ENCODE results near the gene EXOC2. TPM values are rescaled to one million over a fixed set of nuclear protein-coding genes. Genes with fewer than 3 reads are reported as not detected.
"Not testable (repeated sequence)": the region's sequence is repeated elsewhere in the genome, so short reads cannot be mapped to it uniquely, and the experiment has no call there.

EXOC2 gene
- total RNA-seq, 4 donors from 2014 or later: 17.8 to 24.8 (median 21.4) TPM

DNA sequence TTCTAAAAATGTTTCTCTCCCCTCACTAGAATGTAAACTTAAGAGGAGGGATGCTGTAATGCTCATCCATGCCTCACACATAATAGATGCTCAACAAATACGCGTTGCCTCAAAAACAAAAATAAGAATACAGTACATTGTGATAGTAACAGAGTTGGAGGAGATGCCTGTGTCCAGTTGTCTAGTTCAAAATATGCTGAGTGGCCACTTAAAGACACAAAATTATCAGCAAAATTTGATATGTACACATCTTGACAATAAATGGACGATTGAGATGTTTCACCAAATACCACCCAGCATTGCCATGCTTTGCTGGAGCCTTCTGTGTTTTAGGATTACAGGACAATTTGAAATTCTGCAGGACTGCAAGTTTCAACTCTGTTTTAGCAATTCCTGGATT is 7.6 kb upstream of the EXOC2 start:
- Histone ChIP-seq H3K9me3 (no peaks in the 10 kb centered on the region), H3K4me1 (no peaks in the 10 kb centered on the region), H3K4me3 (no peak overlapping the region), H3K27ac (no peak overlapping the region), H3K36me3 (no peaks in the 10 kb centered on the region), H3K27me3 (peaks cover 0 to 38% (median 0%) of the 10 kb centered on the region in 4 donors)
- WGBS, 2 donors: 94% methylated on average over 3 of the region's 3 CpGs
- DNase-seq: no peak
- intact Hi-C loops (cut with DNase I): no loop called here
- TF ChIP-seq, protein P1, sequence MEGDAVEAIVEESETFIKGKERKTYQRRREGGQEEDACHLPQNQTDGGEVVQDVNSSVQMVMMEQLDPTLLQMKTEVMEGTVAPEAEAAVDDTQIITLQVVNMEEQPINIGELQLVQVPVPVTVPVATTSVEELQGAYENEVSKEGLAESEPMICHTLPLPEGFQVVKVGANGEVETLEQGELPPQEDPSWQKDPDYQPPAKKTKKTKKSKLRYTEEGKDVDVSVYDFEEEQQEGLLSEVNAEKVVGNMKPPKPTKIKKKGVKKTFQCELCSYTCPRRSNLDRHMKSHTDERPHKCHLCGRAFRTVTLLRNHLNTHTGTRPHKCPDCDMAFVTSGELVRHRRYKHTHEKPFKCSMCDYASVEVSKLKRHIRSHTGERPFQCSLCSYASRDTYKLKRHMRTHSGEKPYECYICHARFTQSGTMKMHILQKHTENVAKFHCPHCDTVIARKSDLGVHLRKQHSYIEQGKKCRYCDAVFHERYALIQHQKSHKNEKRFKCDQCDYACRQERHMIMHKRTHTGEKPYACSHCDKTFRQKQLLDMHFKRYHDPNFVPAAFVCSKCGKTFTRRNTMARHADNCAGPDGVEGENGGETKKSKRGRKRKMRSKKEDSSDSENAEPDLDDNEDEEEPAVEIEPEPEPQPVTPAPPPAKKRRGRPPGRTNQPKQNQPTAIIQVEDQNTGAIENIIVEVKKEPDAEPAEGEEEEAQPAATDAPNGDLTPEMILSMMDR (IDR thresholded peaks at IDR 0.05): no peak
- no peak for TF ChIP-seq POLR2A (IDR thresholded peaks at IDR 0.05)

DNA sequence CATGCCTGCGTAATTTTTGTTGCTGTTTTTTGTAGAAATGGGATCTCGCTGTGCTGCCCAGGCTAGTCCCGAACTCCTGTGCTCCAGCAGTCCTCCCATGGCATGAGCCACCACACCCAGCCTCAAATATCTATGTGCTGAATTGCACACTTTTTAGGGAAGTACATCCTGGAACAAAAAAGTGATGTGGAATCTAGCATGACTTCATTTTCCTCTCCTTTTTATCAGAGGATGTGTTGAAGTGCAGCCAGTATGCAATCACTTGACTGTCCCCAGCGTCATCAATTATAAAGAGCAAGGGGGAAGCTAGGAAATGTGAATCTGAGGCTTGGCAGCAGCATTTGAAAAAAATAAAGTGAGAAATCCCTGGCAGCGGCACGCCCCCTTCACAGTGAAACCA is 6.4 kb upstream of the EXOC2 start:
- Histone ChIP-seq H3K4me1 (no peaks in the 10 kb centered on the region), H3K4me3 (no peak overlapping the region), H3K27ac (no peak overlapping the region), H3K36me3 (no peaks in the 10 kb centered on the region), H3K27me3 (peaks cover 0 to 27% (median 0%) of the 10 kb centered on the region in 4 donors), H3K9me3 (no peaks in the 10 kb centered on the region)
- TF ChIP-seq, protein P1 (IDR thresholded peaks at IDR 0.05): no peak
- no peak for TF ChIP-seq POLR2A (IDR thresholded peaks at IDR 0.05)
- DNase-seq: no peak
- intact Hi-C loops (cut with DNase I): no loop called here
- WGBS, 2 donors: 51 to 56% methylated on average over 5 to 6 of the region's 6 CpGs

DNA sequence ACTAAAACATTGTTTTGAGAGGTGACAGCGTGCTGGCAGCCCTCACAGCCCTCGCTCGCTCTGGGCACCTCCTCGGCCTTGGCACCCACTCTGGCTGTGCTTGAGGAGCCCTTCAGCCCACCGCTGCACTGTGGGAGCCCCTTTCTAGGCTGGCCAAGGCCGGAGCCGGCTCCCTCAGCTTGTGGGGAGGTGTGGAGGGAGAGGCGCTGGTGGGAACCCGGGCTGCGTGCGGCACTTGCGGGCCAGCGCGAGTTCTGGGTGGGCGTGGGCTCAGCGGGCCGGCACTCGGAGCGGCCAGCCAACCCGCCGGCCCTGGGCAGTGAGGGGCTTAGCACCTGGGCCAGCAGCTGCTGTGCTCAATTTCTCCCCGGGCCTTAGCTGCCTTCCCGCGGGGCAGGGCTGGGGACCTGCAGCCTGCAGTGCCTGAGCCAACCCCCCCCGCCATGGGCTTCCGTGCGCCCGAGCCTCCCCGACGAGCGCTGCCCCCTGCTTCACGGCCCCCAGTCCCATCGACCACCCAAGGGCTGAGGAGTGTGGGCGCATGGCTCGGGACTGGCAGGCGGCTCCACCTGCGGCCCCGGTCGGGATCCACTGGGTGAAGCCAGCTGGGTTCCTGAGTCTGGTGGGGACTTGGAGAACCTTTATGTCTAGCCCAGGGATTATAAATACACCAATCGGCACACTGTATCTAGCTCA is 1.6 kb upstream of the EXOC2 start:
- H3K36me3 ChIP-seq; H3K4me3 ChIP-seq; intact Hi-C loops (cut with DNase I); H3K27ac ChIP-seq; H3K9me3 ChIP-seq; H3K27me3 ChIP-seq; DNase-seq: not testable (repeated sequence)
- WGBS, 2 donors: 91 to 95% methylated on average over 5 to 6 of the region's 40 CpGs
- H3K4me1 ChIP-seq: peaks cover 5 to 30% (median 10%) of the 10 kb centered on the region in 3 donors

DNA sequence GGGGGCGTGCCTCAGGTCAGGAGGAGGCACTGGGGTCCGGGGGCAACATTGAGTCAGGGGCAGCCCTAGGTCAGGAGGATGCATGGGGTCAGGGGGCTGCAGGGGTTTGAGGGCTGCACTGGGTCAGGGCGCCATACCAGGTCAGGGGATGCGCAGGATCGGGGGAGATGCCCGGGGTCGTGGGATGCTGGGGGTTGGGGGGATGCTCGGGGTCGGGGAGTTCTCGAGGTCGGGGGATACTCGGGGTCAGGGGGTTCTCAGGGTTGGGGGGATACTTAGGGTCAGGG is 727 bp upstream of the EXOC2 start:
- WGBS, 2 donors: 71 to 79% methylated on average over 10 to 11 of the region's 12 CpGs
- H3K9me3 ChIP-seq: no peaks in the 10 kb centered on the region
- TF ChIP-seq, protein P1 (IDR thresholded peaks at IDR 0.05): no peak
- no peak for TF ChIP-seq POLR2A (IDR thresholded peaks at IDR 0.05)

DNA sequence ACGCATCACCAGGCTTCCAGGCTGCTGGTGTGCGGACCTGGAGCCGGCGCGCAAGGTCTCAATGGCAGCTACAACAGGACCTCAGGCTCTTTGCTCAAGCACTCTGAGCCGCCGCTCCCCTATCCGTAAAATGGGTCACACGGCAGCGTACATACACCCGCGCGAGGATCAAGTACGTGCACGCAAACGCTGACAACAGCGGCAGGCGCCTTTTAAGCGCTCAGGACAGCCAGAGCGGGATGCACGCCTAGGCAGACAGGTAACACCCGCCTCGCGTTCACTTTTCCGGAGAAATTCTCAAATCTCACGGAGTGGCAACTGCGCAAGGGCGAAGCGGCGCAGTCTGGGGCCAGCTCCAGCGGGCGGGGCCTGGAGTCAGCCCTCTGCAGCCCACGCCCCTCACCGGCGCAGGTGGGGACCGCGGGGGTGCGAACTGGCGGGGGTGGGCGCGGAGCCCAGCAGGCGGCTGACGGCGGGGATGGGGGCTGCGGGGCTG is 535 bp downstream of the EXOC2 start:
- no peak for TF ChIP-seq POLR2A (IDR thresholded peaks at IDR 0.05)
- TF ChIP-seq, protein P1 (IDR thresholded peaks at IDR 0.05): no peak
- Histone ChIP-seq H3K36me3 (peaks cover 0 to 24% (median 0%) of the 10 kb centered on the region in 3 donors), H3K27ac (peak overlapping the region; percentile 85 to 97 (median 94)), H3K9me3 (no peaks in the 10 kb centered on the region), H3K4me3 (peak overlapping the region; percentile 66 to 99 (median 94)), H3K4me1 (peaks cover 5 to 34% (median 10%) of the 10 kb centered on the region in 3 donors), H3K27me3 (no peaks in the 10 kb centered on the region)
- intact Hi-C loops (cut with DNase I): no loop called here
- 1 to 6% methylated on average over 6 to 10 of the region's 45 CpGs for WGBS, 2 donors
- no peak for DNase-seq

More for the DNA sequence above, 727 bp upstream of the EXOC2 start:
- Histone ChIP-seq H3K27me3 (no peaks in the 10 kb centered on the region), H3K4me3 (peak overlapping the region in 3 of 4 donors; percentile 66 to 97 (median 90)), H3K27ac (no peak overlapping the region), H3K4me1 (peaks cover 5 to 34% (median 10%) of the 10 kb centered on the region in 3 donors), H3K36me3 (peaks cover 0 to 13% (median 0%) of the 10 kb centered on the region in 3 donors)
- intact Hi-C loops (cut with DNase I): no loop called here
- DNase-seq: no peak
